T-helper 1 cell treated with Interleukin-12 subunit alpha and Interleukin-12 subunit beta and Interleukin-4 antibody, amounts not matched to agents 30 μg/mL and 1 μg/mL, for 36 hours (primary cell): ENCODE measurements around the gene SCAMP3.
"Not testable (repeated sequence)": the region's sequence is repeated elsewhere in the genome, so short reads cannot be mapped to it uniquely, and the experiment has no call there.

Experiments
- H3K27ac Mint-ChIP-seq: one replicate; pipeline ENCODE4 v1.8.0; 2021; ENCODE audit warnings: mild to moderate bottlenecking, mixed read lengths
- H3K27me3 Mint-ChIP-seq: one replicate; pipeline ENCODE4 v1.8.0; 2021; ENCODE audit warnings: low read depth, mixed read lengths
- H3K36me3 Mint-ChIP-seq: one replicate; pipeline ENCODE4 v1.8.0; 2021; ENCODE audit warnings: low read depth, mixed read lengths
- H3K4me1 Mint-ChIP-seq: one replicate; pipeline ENCODE4 v1.8.0; 2021; ENCODE audit warnings: low read depth, mixed read lengths
- H3K4me3 Mint-ChIP-seq: one replicate; pipeline ENCODE4 v1.8.0; 2021; ENCODE audit warnings: mild to moderate bottlenecking, moderate library complexity, mixed read lengths
- H3K9me3 Mint-ChIP-seq: one replicate; pipeline ENCODE4 v1.8.0; 2021; ENCODE audit warnings: mixed read lengths

SCAMP3 gene

GRCh38 chr1:155219592-155220031 is 42.5 kb downstream of the SCAMP3 start:
- Mint-ChIP-seq H3K4me3 (peak overlapping the region; percentile 17), H3K27ac (peak overlapping the region; percentile 84), H3K36me3 (peaks cover 8% of the 10 kb centered on the region), H3K27me3 (no peaks in the 10 kb centered on the region), H3K4me1 (peaks cover 28% of the 10 kb centered on the region), H3K9me3 (no peaks in the 10 kb centered on the region)

- H3K4me3 Mint-ChIP-seq: peak overlapping the region; percentile 17
- peak overlapping the region; percentile 84 for H3K27ac Mint-ChIP-seq
Observed at GRCh38 chr1:155218854-155219591, 43.1 kb downstream of the SCAMP3 start.

GRCh38 chr1:155214702-155215101 is 47.5 kb downstream of the SCAMP3 start:
- not testable (repeated sequence) for H3K27me3 Mint-ChIP-seq, H3K4me3 Mint-ChIP-seq, H3K9me3 Mint-ChIP-seq
- H3K36me3 Mint-ChIP-seq: peaks cover 11% of the 10 kb centered on the region
- peaks cover 25% of the 10 kb centered on the region for H3K4me1 Mint-ChIP-seq
- peak overlapping the region; percentile 88 for H3K27ac Mint-ChIP-seq

More at GRCh38 chr1:155218854-155219591, 43.1 kb downstream of the SCAMP3 start:
- Mint-ChIP-seq H3K4me1 (peaks cover 28% of the 10 kb centered on the region), H3K27me3 (no peaks in the 10 kb centered on the region), H3K9me3 (no peaks in the 10 kb centered on the region), H3K36me3 (peaks cover 8% of the 10 kb centered on the region)

- H3K4me3 Mint-ChIP-seq, H3K9me3 Mint-ChIP-seq, H3K27ac Mint-ChIP-seq, H3K27me3 Mint-ChIP-seq: not testable (repeated sequence)
- H3K36me3 Mint-ChIP-seq: peaks cover 11% of the 10 kb centered on the region
- peaks cover 25% of the 10 kb centered on the region for H3K4me1 Mint-ChIP-seq
Observed at GRCh38 chr1:155212051-155212440, 50.1 kb downstream of the SCAMP3 start.

GRCh38 chr1:155211381-155212050 is 50.6 kb downstream of the SCAMP3 start:
- not testable (repeated sequence) for H3K27ac Mint-ChIP-seq, H3K27me3 Mint-ChIP-seq, H3K9me3 Mint-ChIP-seq, H3K36me3 Mint-ChIP-seq, H3K4me3 Mint-ChIP-seq
- H3K4me1 Mint-ChIP-seq: peaks cover 30% of the 10 kb centered on the region

- Mint-ChIP-seq H3K27me3 (no peaks in the 10 kb centered on the region), H3K9me3 (no peaks in the 10 kb centered on the region), H3K4me3 (peak overlapping the region; percentile 25), H3K4me1 (peaks cover 30% of the 10 kb centered on the region), H3K36me3 (peaks cover 8% of the 10 kb centered on the region), H3K27ac (no peak overlapping the region)
Observed at GRCh38 chr1:155210314-155211104, 51.7 kb downstream of the SCAMP3 start.

GRCh38 chr1:155209312-155209721 is 52.8 kb downstream of the SCAMP3 start:
- Mint-ChIP-seq H3K27ac (peak overlapping the region; percentile 83), H3K36me3 (peaks cover 3% of the 10 kb centered on the region), H3K9me3 (no peaks in the 10 kb centered on the region), H3K4me3 (peak overlapping the region; percentile 85), H3K27me3 (no peaks in the 10 kb centered on the region), H3K4me1 (peaks cover 24% of the 10 kb centered on the region)

- peaks cover 3% of the 10 kb centered on the region for H3K36me3 Mint-ChIP-seq
- peak within 1 kb of the TSS; percentile 93 for H3K27ac Mint-ChIP-seq
- peaks cover 24% of the 10 kb centered on the region for H3K4me1 Mint-ChIP-seq
- H3K4me3 Mint-ChIP-seq: peak within 1 kb of the TSS; percentile 85
- no peaks in the 10 kb centered on the region for H3K9me3 Mint-ChIP-seq
- H3K27me3 Mint-ChIP-seq: no peaks in the 10 kb centered on the region
Observed at GRCh38 chr1:155208541-155209311, 53.4 kb downstream of the SCAMP3 start, which contains the start of gene MTX1. TSS of gene MTX1 (plus strand) at chr1:155208695. CDS start at chr1:155208805, 110 bp downstream.

- no peaks in the 10 kb centered on the region for H3K9me3 Mint-ChIP-seq
- peak within 1 kb of the TSS; percentile 84 for H3K4me3 Mint-ChIP-seq
- H3K36me3 Mint-ChIP-seq: peaks cover 3% of the 10 kb centered on the region
- peaks cover 24% of the 10 kb centered on the region for H3K4me1 Mint-ChIP-seq
- H3K27ac Mint-ChIP-seq: peak within 1 kb of the TSS; percentile 93
- no peaks in the 10 kb centered on the region for H3K27me3 Mint-ChIP-seq
Observed at GRCh38 chr1:155207806-155208540, 54.2 kb downstream of the SCAMP3 start, which contains the start of gene THBS3. TSS of gene THBS3 (minus strand) at chr1:155207897. CDS start at chr1:155207876, 21 bp downstream.

GRCh38 chr1:155206891-155207805 is 55.0 kb downstream of the SCAMP3 start:
- peak overlapping the region; percentile 91 for H3K27ac Mint-ChIP-seq
- H3K36me3 Mint-ChIP-seq: peaks cover 3% of the 10 kb centered on the region
- peak overlapping the region; percentile 57 for H3K4me3 Mint-ChIP-seq
- H3K9me3 Mint-ChIP-seq: no peaks in the 10 kb centered on the region
- no peaks in the 10 kb centered on the region for H3K27me3 Mint-ChIP-seq
- peaks cover 24% of the 10 kb centered on the region for H3K4me1 Mint-ChIP-seq
